Measurements from ENCODE around the gene WDR5. TPM values are rescaled to one million over a fixed set of nuclear protein-coding genes. Genes with fewer than 3 reads are reported as not detected.

The WDR5 gene
- total RNA-seq, 1 donor from 2014 or later, result 29.3 TPM

GRCh38 chr9:134131471-134132207 lies 4.2 kb upstream of the WDR5 start:
- Mint-ChIP-seq H3K27me3 (ENCODE audit: unreplicated experiment) (no peaks in the 10 kb centered on the region), H3K4me3 (ENCODE audit: unreplicated experiment) (no peak overlapping the region), H3K27ac (ENCODE audit: unreplicated experiment) (no peak overlapping the region), H3K36me3 (ENCODE audit: unreplicated experiment) (no peaks in the 10 kb centered on the region), H3K9me3 (ENCODE audit: unreplicated experiment) (no peaks in the 10 kb centered on the region), H3K4me1 (ENCODE audit: unreplicated experiment) (peaks cover 17% of the 10 kb centered on the region)
- TF ChIP-seq, protein P1, sequence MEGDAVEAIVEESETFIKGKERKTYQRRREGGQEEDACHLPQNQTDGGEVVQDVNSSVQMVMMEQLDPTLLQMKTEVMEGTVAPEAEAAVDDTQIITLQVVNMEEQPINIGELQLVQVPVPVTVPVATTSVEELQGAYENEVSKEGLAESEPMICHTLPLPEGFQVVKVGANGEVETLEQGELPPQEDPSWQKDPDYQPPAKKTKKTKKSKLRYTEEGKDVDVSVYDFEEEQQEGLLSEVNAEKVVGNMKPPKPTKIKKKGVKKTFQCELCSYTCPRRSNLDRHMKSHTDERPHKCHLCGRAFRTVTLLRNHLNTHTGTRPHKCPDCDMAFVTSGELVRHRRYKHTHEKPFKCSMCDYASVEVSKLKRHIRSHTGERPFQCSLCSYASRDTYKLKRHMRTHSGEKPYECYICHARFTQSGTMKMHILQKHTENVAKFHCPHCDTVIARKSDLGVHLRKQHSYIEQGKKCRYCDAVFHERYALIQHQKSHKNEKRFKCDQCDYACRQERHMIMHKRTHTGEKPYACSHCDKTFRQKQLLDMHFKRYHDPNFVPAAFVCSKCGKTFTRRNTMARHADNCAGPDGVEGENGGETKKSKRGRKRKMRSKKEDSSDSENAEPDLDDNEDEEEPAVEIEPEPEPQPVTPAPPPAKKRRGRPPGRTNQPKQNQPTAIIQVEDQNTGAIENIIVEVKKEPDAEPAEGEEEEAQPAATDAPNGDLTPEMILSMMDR (IDR thresholded peaks at IDR 0.05), result no peak
- no peak for DNase-seq (ENCODE audit: extremely low spot score, unreplicated experiment)

DNA sequence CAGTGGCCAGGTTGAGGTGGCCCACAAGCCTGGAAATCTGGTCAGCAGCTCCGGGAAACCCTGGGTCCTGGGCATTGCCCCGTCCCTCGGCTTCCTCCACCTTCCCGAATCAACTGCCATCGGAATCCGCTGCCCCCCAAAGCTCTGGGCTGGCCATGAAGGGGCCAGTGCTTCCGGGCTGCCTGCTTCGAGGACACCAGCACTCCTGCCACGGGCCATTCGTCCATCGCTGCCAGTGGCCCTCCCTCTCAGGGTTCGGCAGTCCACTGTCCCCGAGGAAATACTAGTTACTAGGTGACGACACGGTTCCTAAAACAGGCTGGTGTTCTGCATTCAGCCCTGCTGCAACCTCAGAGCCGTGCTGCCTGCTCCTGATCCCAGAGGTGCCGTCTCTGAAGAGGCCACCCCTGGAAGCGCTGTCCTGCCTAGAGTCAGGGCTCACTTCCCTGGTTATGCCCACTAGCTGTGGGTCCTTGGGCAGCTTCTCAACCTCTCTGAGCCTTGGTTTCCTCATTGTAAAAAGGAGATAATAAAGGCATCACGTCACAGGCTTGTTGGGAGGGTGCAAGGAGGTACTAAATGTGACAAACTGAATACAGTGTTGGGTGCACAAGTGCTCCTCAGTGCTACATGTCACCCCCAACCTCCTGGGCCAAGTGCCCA lies 3.5 kb upstream of the WDR5 start:
- Mint-ChIP-seq H3K27me3 (ENCODE audit: unreplicated experiment) (no peaks in the 10 kb centered on the region), H3K36me3 (ENCODE audit: unreplicated experiment) (no peaks in the 10 kb centered on the region), H3K4me1 (ENCODE audit: unreplicated experiment) (peaks cover 24% of the 10 kb centered on the region), H3K4me3 (ENCODE audit: unreplicated experiment) (no peak overlapping the region), H3K27ac (ENCODE audit: unreplicated experiment) (no peak overlapping the region), H3K9me3 (ENCODE audit: unreplicated experiment) (no peaks in the 10 kb centered on the region)
- no peak for DNase-seq (ENCODE audit: extremely low spot score, unreplicated experiment)
- TF ChIP-seq, protein P1 (IDR thresholded peaks at IDR 0.05), result no peak

DNA sequence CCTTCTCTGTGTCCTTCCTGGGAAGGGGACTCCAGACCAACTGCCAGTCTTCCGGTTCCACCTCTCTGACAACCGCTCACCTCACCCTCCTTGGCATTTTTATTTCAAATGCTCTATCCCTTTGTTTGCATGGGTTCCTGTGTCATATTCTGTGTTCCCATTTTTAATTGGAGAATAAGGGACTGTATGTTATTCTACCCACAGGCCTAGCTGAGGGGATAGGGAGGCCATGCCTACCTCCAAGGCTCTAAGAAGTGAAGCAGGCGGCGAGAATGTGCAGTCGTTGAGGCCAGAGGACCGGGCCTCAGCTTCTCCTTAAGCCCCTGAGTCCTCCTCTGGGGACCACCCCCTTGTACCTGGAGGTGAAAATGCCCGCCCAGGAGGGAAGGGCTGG lies 936 bp upstream of the WDR5 start:
- Mint-ChIP-seq H3K36me3 (ENCODE audit: unreplicated experiment) (peaks cover 4% of the 10 kb centered on the region), H3K4me3 (ENCODE audit: unreplicated experiment) (peak overlapping the region; percentile 85), H3K27me3 (ENCODE audit: unreplicated experiment) (no peaks in the 10 kb centered on the region), H3K9me3 (ENCODE audit: unreplicated experiment) (no peaks in the 10 kb centered on the region), H3K4me1 (ENCODE audit: unreplicated experiment) (peaks cover 42% of the 10 kb centered on the region), H3K27ac (ENCODE audit: unreplicated experiment) (no peak overlapping the region)
- TF ChIP-seq, protein P1 (IDR thresholded peaks at IDR 0.05), result no peak
- DNase-seq (ENCODE audit: extremely low spot score, unreplicated experiment), result no peak

GRCh38 chr9:134136118-134136995 lies 475 bp downstream of the WDR5 start:
- H3K27ac Mint-ChIP-seq (ENCODE audit: unreplicated experiment), result peak overlapping the region; percentile 77
- no peaks in the 10 kb centered on the region for H3K27me3 Mint-ChIP-seq (ENCODE audit: unreplicated experiment)
- H3K9me3 Mint-ChIP-seq (ENCODE audit: unreplicated experiment), result no peaks in the 10 kb centered on the region
- H3K36me3 Mint-ChIP-seq (ENCODE audit: unreplicated experiment), result peaks cover 14% of the 10 kb centered on the region
- peaks cover 37% of the 10 kb centered on the region for H3K4me1 Mint-ChIP-seq (ENCODE audit: unreplicated experiment)
- no peak for DNase-seq (ENCODE audit: extremely low spot score, unreplicated experiment)
- H3K4me3 Mint-ChIP-seq (ENCODE audit: unreplicated experiment), result peak overlapping the region; percentile 92
- TF ChIP-seq, protein P1 (IDR thresholded peaks at IDR 0.05), result no peak

DNA sequence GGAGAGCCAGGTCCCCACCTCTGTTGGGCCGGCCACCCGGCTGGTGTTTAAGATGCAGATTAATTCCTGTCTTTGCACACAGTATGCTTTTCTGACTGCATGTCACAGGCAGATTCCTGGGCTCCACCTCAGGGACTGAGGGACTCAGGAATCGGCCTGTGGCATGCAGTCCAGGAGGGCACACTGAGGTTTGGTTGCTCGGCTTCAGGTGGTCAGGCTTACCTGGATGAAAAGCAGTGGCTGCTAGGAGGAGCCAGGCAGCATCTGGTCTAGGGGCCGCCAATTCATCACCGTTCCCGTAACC lies 1.1 kb downstream of the WDR5 start:
- peak overlapping the region; percentile 92 for H3K4me3 Mint-ChIP-seq (ENCODE audit: unreplicated experiment)
- peaks cover 20% of the 10 kb centered on the region for H3K36me3 Mint-ChIP-seq (ENCODE audit: unreplicated experiment)
- H3K27ac Mint-ChIP-seq (ENCODE audit: unreplicated experiment), result peak overlapping the region; percentile 77
- H3K4me1 Mint-ChIP-seq (ENCODE audit: unreplicated experiment), result peaks cover 37% of the 10 kb centered on the region
- H3K9me3 Mint-ChIP-seq (ENCODE audit: unreplicated experiment), result no peaks in the 10 kb centered on the region
- no peak for DNase-seq (ENCODE audit: extremely low spot score, unreplicated experiment)
- TF ChIP-seq, protein P1 (IDR thresholded peaks at IDR 0.05), result no peak
- H3K27me3 Mint-ChIP-seq (ENCODE audit: unreplicated experiment), result no peaks in the 10 kb centered on the region

All from osteocyte (in vitro differentiated cells).